LNCAP (cell line): Measurements from ENCODE around the gene SCNN1A.

Source experiments
- CTCF ChIP-seq: fragments of 450-650 bp; IDR thresholded peaks from 2 replicates; pipeline ENCODE4 v1.5.1; 2017; ENCODE audit warnings: mild to moderate bottlenecking

The SCNN1A gene

GRCh38 chr12:6370994-6371754, 4.2 kb downstream of the SCNN1A start:
- TF ChIP-seq CTCF, result no peak

DNA sequence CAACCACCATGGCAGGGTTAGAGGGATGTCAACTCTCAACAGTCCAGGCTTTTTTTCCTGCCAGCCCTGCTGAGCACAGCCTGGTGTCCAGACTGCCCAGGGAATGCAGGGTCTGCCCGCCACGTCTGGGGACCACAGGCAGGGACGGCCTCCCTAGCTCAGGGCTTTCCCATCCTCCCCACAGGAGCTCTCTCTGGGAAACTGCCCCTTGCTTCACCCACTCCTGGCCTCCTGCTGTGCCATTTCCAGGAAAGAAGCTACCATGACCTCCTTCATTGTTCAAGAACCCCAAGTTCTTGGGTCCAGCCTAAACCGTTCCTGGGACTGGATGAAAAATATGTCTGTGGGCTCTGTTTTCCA, 4.8 kb downstream of the SCNN1A start:
- no peak for TF ChIP-seq CTCF

DNA sequence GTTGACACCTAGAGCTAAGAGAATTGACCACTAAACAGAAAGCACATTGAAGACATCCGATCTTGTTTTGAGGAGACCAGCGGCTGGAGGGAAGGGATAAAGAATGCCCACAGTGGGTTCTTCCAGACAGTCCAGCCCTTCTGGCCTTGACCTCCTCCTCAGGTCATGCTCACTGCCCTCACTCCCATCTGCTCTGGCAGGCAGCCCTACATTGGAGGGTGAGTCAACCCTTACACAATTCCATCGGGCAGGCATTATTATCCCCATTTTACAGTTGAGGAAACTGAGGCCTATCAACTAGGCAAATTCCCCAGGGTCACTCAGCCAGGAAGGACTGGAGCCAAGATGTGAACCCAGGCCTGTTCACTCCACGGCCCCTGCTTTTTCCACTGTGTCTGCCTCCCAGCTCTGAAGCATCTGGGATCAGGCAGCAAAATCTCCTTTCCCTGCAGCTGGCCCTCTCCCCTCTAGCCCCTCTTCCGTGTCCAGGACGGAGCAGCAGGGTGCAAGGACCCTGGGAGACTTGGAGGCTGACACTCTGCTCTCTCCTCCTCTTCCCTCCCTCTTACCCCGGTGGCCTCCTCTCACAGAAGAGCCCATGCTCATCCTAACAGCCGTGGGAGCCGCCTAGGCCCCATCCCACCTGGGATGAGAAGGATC, 5.3 kb downstream of the SCNN1A start:
- TF ChIP-seq CTCF, result no peak

- no peak for TF ChIP-seq CTCF
Observed at GRCh38 chr12:6368906-6369525, 6.3 kb downstream of the SCNN1A start.

- no peak for TF ChIP-seq CTCF
Observed at GRCh38 chr12:6367969-6368892, 7.1 kb downstream of the SCNN1A start.

- TF ChIP-seq CTCF, result no peak
Observed at GRCh38 chr12:6367065-6367968, 8.0 kb downstream of the SCNN1A start.
